ENCODE results near the gene SLC25A4. TPM values are rescaled to one million over a fixed set of nuclear protein-coding genes. Genes with fewer than 3 reads are reported as not detected.

The SLC25A4 gene
- total and polyA plus RNA-seq, 12 donors, result 511 to 2,916 (median 1,758) TPM

GRCh38 chr4:185149392-185149791 lies 6.3 kb downstream of the SLC25A4 start:
- 46 to 70% methylated on average over 12 of the region's 12 CpGs for WGBS, 2 donors
- Histone ChIP-seq H3K4me1 (peaks cover 0 to 38% (median 7%) of the 10 kb centered on the region in 9 donors), H3K27me3 (peaks cover 0 to 6% (median 0%) of the 10 kb centered on the region in 7 donors), H3K9me3 (no peaks in the 10 kb centered on the region), H3K36me3 (peaks cover 0 to 65% (median 31%) of the 10 kb centered on the region in 9 donors), H3K4me3 (no peak overlapping the region), H3K27ac (peak overlapping the region in 4 of 10 donors; percentile 6 to 42 (median 26))
- intact Hi-C loops (cut with DNase I), result no loop called here
- ATAC-seq (peak in 5 of 8 donors; percentile 4 to 38 (median 19)), DNase-seq (no peak)
- no peak for TF ChIP-seq CTCF (IDR thresholded peaks at IDR 0.05)

- ATAC-seq (no peak), DNase-seq (no peak)
- no peak overlapping the region for H3K27ac ChIP-seq
- H3K4me3 ChIP-seq, result no peak overlapping the region
- no peak for TF ChIP-seq CTCF (IDR thresholded peaks at IDR 0.05)
- 88% methylated on average over 1 of the region's 1 CpG for WGBS, 2 donors
- intact Hi-C loops (cut with DNase I), result no loop called here
- peaks cover 0 to 26% (median 6%) of the 10 kb centered on the region in 9 donors for H3K4me1 ChIP-seq
- H3K36me3 ChIP-seq, result peaks cover 0 to 60% (median 16%) of the 10 kb centered on the region in 9 donors
- H3K27me3 ChIP-seq, result no peaks in the 10 kb centered on the region
- no peaks in the 10 kb centered on the region for H3K9me3 ChIP-seq
Observed at GRCh38 chr4:185151296-185151695, 8.2 kb downstream of the SLC25A4 start.

- Histone ChIP-seq H3K36me3 (peaks cover 0 to 69% (median 13%) of the 10 kb centered on the region in 9 donors), H3K4me1 (peaks cover 0 to 14% (median 0%) of the 10 kb centered on the region in 9 donors), H3K4me3 (no peak overlapping the region), H3K27me3 (no peaks in the 10 kb centered on the region), H3K27ac (no peak overlapping the region), H3K9me3 (no peaks in the 10 kb centered on the region)
- no peak for DNase-seq
- TF ChIP-seq CTCF (IDR thresholded peaks at IDR 0.05), result no peak
- 45 to 52% methylated on average over 2 of the region's 2 CpGs for WGBS, 2 donors
- ATAC-seq, result peak in 2 of 8 donors; percentile 41 to 42
- intact Hi-C loops (cut with DNase I), result no loop called here
Observed at GRCh38 chr4:185165605-185166063, 22.6 kb downstream of the SLC25A4 start.

GRCh38 chr4:185167234-185167633 lies 24.2 kb downstream of the SLC25A4 start:
- peaks cover 0 to 63% (median 11%) of the 10 kb centered on the region in 9 donors for H3K36me3 ChIP-seq
- no peaks in the 10 kb centered on the region for H3K27me3 ChIP-seq
- no peak overlapping the region for H3K27ac ChIP-seq
- no peaks in the 10 kb centered on the region for H3K9me3 ChIP-seq
- DNase-seq, result no peak
- TF ChIP-seq CTCF (IDR thresholded peaks at IDR 0.05), result no peak
- intact Hi-C loops (cut with DNase I), result no loop called here
- no peak overlapping the region for H3K4me3 ChIP-seq
- 83 to 91% methylated on average over 9 of the region's 9 CpGs for WGBS, 2 donors
- H3K4me1 ChIP-seq, result peaks cover 0 to 14% (median 2%) of the 10 kb centered on the region in 9 donors
- ATAC-seq, result no peak
